MCF 10A (cell line): ENCODE results near the gene COQ7. TPM values are rescaled to one million over a fixed set of nuclear protein-coding genes. Genes with fewer than 3 reads are reported as not detected.

ENCODE experiments used
- BruUV-seq: library from RNA; stranded (reverse); fragments of 400-500 nt; replicated peaks from 2 replicates; lab custom pipeline; 2021; lab: Mats Ljungman, UMichigan
- CTCF ChIA-PET: fragments of 300-600 bp; sonication (Branson Sonifier 250); formaldehyde crosslinking; extraction: SDS; loops from one replicate; lab custom pipeline; 2021; ENCODE audit warnings: antibody characterized with exemption, inconsistent platforms; lab: Yijun Ruan, JAX
- POLR2A ChIA-PET: fragments of 300-600, 350-650 bp; sonication (Branson Sonifier 250); formaldehyde crosslinking; extraction: SDS; loops from one replicate; lab custom pipeline; 2020; ENCODE audit warnings: antibody characterized with exemption, inconsistent platforms; lab: Yijun Ruan, JAX
- DNase-seq: peaks from one replicate; pipeline ENCODE4 v3.0.0-alpha.2; 2018; ENCODE audit not compliant: unreplicated experiment
- H3K27ac Mint-ChIP-seq: one replicate; pipeline ENCODE4 v1.8.0; 2022; ENCODE audit warnings: mild to moderate bottlenecking, low read depth, mixed read lengths; ENCODE audit not compliant: unreplicated experiment
- H3K27me3 Mint-ChIP-seq: one replicate; pipeline ENCODE4 v1.8.0; 2022; ENCODE audit warnings: mixed read lengths; ENCODE audit not compliant: insufficient read depth, unreplicated experiment
- H3K36me3 Mint-ChIP-seq: one replicate; pipeline ENCODE4 v1.8.0; 2022; ENCODE audit warnings: mild to moderate bottlenecking, moderate library complexity, mixed read lengths; ENCODE audit not compliant: insufficient read depth, unreplicated experiment
- H3K4me1 Mint-ChIP-seq: one replicate; pipeline ENCODE4 v1.8.0; 2022; ENCODE audit warnings: mixed read lengths; ENCODE audit not compliant: insufficient read depth, unreplicated experiment
- H3K4me3 Mint-ChIP-seq: one replicate; pipeline ENCODE4 v1.8.0; 2022; ENCODE audit warnings: mild to moderate bottlenecking, moderate library complexity, mixed read lengths; ENCODE audit not compliant: unreplicated experiment
- H3K9me3 Mint-ChIP-seq: one replicate; pipeline ENCODE4 v1.8.0; 2022; ENCODE audit warnings: mixed read lengths; ENCODE audit not compliant: unreplicated experiment
- CTCF ChIP-seq: fragments of 200-600 bp; IDR thresholded peaks from one replicate; pipeline ENCODE4 v1.8.0; 2022; ENCODE audit warnings: antibody characterized with exemption, mild to moderate bottlenecking; ENCODE audit not compliant: unreplicated experiment
- intact Hi-C: fragments of 100-400 bp; cut with micrococcal nuclease; formaldehyde crosslinking; loops from 2 replicates; pipeline ENCODE4 v1.14.1; 2022
- total RNA-seq: library from RNA; stranded (reverse); gene quantifications from 2 replicates; pipeline ENCODE4 v1.2.3, GENCODE V29; 2022

Gene COQ7
- total RNA-seq, 1 experiment from 2014 or later: 21.4 TPM

- no peak for DNase-seq
- CTCF ChIA-PET: no interaction called here
- peaks cover 7% of the 10 kb centered on the region for H3K9me3 Mint-ChIP-seq
- intact Hi-C loops: no loop called here
- POLR2A ChIA-PET: no interaction called here
- no peaks in the 10 kb centered on the region for H3K4me1 Mint-ChIP-seq
- H3K27me3 Mint-ChIP-seq: no peaks in the 10 kb centered on the region
- no peak for TF ChIP-seq CTCF
- no peak overlapping the region for H3K4me3 Mint-ChIP-seq
- no TSS peak for BruUV-seq
- peaks cover 13% of the 10 kb centered on the region for H3K36me3 Mint-ChIP-seq
- H3K27ac Mint-ChIP-seq: no peak overlapping the region
Observed at GRCh38 chr16:19040400-19040799, 27.0 kb upstream of the COQ7 start.

GRCh38 chr16:19044769-19045168 is 22.6 kb upstream of the COQ7 start:
- no peak for DNase-seq
- no peaks in the 10 kb centered on the region for H3K4me1 Mint-ChIP-seq
- CTCF ChIA-PET: interaction anchor here (0.8 kb wide), 1 partner anchor 12 kb away, joined by 3 read pairs; no protein-coding TSS in a partner anchor

GRCh38 chr16:19046062-19046461 is 21.4 kb upstream of the COQ7 start:
- no peak for DNase-seq
- H3K36me3 Mint-ChIP-seq: peaks cover 19% of the 10 kb centered on the region
- CTCF ChIA-PET: no interaction called here
- H3K27me3 Mint-ChIP-seq: no peaks in the 10 kb centered on the region
- no peak for TF ChIP-seq CTCF
- intact Hi-C loops: no loop called here
- POLR2A ChIA-PET: interaction anchor here (0.7 kb wide), 1 partner anchor 40 kb away, joined by 3 read pairs; no protein-coding TSS in a partner anchor
- BruUV-seq: no TSS peak
- no peaks in the 10 kb centered on the region for H3K4me1 Mint-ChIP-seq
- H3K27ac Mint-ChIP-seq: no peak overlapping the region
- no peak overlapping the region for H3K4me3 Mint-ChIP-seq
- no peaks in the 10 kb centered on the region for H3K9me3 Mint-ChIP-seq

More at GRCh38 chr16:19044769-19045168, 22.6 kb upstream of the COQ7 start:
- POLR2A ChIA-PET: no interaction called here
- H3K27ac Mint-ChIP-seq: no peak overlapping the region
- H3K4me3 Mint-ChIP-seq: no peak overlapping the region
- TF ChIP-seq CTCF: no peak
- no peaks in the 10 kb centered on the region for H3K27me3 Mint-ChIP-seq
- no TSS peak for BruUV-seq
- H3K36me3 Mint-ChIP-seq: peaks cover 19% of the 10 kb centered on the region
- intact Hi-C loops: no loop called here
- H3K9me3 Mint-ChIP-seq: no peaks in the 10 kb centered on the region

- no peaks in the 10 kb centered on the region for H3K27me3 Mint-ChIP-seq
- TF ChIP-seq CTCF: no peak
- H3K9me3 Mint-ChIP-seq: no peaks in the 10 kb centered on the region
- DNase-seq: no peak
- intact Hi-C loops: no loop called here
- H3K4me3 Mint-ChIP-seq: no peak overlapping the region
- H3K4me1 Mint-ChIP-seq: peaks cover 6% of the 10 kb centered on the region
- POLR2A ChIA-PET: no interaction called here
- no peak overlapping the region for H3K27ac Mint-ChIP-seq
- H3K36me3 Mint-ChIP-seq: peaks cover 23% of the 10 kb centered on the region
- no TSS peak for BruUV-seq
- CTCF ChIA-PET: interaction anchor here (0.7 to 1.7 kb wide), 5 partner anchors 9 to 478 kb away, joined by 3 to 7 read pairs (median 3); partner anchors contain the start of gene TMC7
Observed at GRCh38 chr16:19062706-19063105, 4.7 kb upstream of the COQ7 start.
